Osteocyte (in vitro differentiated cells): ENCODE measurements around the gene SMIM17. TPM values are rescaled to one million over a fixed set of nuclear protein-coding genes. Genes with fewer than 3 reads are reported as not detected.

Experiments
- DNase-seq: peaks from one replicate; pipeline ENCODE4 v3.0.0; 2021; ENCODE audit warnings: mixed read lengths; ENCODE audit not compliant: unreplicated experiment; ENCODE audit errors: extremely low spot score
- H3K27ac Mint-ChIP-seq: one replicate; pipeline ENCODE4 v1.8.0; 2021; ENCODE audit warnings: mild to moderate bottlenecking, mixed read lengths; ENCODE audit not compliant: unreplicated experiment
- H3K27me3 Mint-ChIP-seq: one replicate; pipeline ENCODE4 v1.8.0; 2021; ENCODE audit warnings: mixed read lengths; ENCODE audit not compliant: unreplicated experiment
- H3K36me3 Mint-ChIP-seq: one replicate; pipeline ENCODE4 v1.8.0; 2021; ENCODE audit warnings: mixed read lengths; ENCODE audit not compliant: unreplicated experiment
- H3K4me1 Mint-ChIP-seq: one replicate; pipeline ENCODE4 v1.8.0; 2021; ENCODE audit warnings: mixed read lengths; ENCODE audit not compliant: unreplicated experiment
- H3K4me3 Mint-ChIP-seq: one replicate; pipeline ENCODE4 v1.8.0; 2021; ENCODE audit warnings: mild to moderate bottlenecking, moderate library complexity, mixed read lengths; ENCODE audit not compliant: unreplicated experiment
- H3K9me3 Mint-ChIP-seq: one replicate; pipeline ENCODE4 v1.8.0; 2021; ENCODE audit warnings: mixed read lengths; ENCODE audit not compliant: unreplicated experiment
- total RNA-seq: library from RNA; stranded (reverse); gene quantifications from 2 replicates; pipeline ENCODE4 v1.2.1, GENCODE V29; 2021
- TF ChIP-seq, protein P1 (sequence below): fragments of 200-600 bp; sonication (generic); IDR thresholded peaks from 2 replicates; pipeline ENCODE4 v1.5.0; 2021; ENCODE audit warnings: antibody characterized with exemption, mild to moderate bottlenecking, moderate library complexity

Gene SMIM17
- total RNA-seq, 1 donor from 2014 or later, result 0.32 TPM

DNA sequence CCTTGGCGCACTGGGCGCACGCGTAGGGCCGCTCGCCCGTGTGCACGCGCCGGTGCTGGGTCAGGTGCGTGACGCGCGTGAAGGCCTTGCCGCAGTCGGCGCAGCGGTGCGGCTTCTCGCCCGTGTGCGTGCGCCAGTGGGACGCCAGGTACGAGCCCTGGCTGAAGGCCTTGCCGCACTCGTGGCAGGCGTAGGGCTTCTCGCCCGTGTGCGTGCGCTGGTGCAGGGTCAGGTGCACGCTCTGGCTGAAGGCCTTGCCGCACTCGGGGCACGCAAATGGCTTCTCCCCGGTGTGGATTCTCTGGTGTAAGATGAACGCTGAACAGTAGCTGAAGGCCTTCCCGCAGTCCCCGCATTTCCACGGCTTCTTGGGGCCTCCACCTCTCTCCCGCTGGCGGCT, 21.6 kb downstream of the SMIM17 start:
- peaks cover 5% of the 10 kb centered on the region for H3K9me3 Mint-ChIP-seq
- H3K4me1 Mint-ChIP-seq, result no peaks in the 10 kb centered on the region

DNA sequence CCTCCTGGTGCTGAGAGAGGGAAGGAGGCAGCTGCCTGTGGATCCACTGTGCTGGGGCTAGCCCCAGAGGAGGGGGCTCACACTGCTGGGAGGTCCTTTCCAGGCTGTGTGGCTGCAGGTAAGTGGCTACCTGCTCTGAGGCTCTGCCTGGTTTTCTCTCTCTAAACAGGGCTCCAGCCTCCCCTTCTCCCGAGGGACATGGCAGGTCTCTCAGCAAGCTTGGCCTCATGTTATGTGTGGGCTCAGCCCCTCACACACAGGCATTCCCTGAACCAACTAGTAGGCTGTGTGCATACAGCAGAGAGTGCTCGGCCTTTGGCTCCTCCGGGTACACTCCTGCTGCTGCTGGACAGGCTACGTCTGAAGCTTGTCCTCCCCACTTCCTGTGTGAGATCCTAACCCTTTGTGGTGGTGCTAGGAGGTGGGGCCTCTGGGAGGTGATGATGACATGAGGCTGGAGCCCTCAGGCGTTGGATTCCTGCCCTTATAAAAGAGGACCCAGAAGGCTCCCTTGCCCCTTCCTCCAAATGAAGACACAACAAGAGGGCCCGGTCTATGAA, 24.4 kb downstream of the SMIM17 start:
- no peaks in the 10 kb centered on the region for H3K27me3 Mint-ChIP-seq
- TF ChIP-seq, protein P1, sequence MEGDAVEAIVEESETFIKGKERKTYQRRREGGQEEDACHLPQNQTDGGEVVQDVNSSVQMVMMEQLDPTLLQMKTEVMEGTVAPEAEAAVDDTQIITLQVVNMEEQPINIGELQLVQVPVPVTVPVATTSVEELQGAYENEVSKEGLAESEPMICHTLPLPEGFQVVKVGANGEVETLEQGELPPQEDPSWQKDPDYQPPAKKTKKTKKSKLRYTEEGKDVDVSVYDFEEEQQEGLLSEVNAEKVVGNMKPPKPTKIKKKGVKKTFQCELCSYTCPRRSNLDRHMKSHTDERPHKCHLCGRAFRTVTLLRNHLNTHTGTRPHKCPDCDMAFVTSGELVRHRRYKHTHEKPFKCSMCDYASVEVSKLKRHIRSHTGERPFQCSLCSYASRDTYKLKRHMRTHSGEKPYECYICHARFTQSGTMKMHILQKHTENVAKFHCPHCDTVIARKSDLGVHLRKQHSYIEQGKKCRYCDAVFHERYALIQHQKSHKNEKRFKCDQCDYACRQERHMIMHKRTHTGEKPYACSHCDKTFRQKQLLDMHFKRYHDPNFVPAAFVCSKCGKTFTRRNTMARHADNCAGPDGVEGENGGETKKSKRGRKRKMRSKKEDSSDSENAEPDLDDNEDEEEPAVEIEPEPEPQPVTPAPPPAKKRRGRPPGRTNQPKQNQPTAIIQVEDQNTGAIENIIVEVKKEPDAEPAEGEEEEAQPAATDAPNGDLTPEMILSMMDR, result no peak
- H3K4me3 Mint-ChIP-seq, result no peak overlapping the region
- no peak for DNase-seq
- no peaks in the 10 kb centered on the region for H3K4me1 Mint-ChIP-seq
- H3K9me3 Mint-ChIP-seq, result peaks cover 12% of the 10 kb centered on the region
- no peak overlapping the region for H3K27ac Mint-ChIP-seq
- H3K36me3 Mint-ChIP-seq, result peaks cover 2% of the 10 kb centered on the region

More for the DNA sequence above, 21.6 kb downstream of the SMIM17 start:
- Mint-ChIP-seq H3K36me3 (peaks cover 2% of the 10 kb centered on the region), H3K4me3 (no peak overlapping the region), H3K27me3 (no peaks in the 10 kb centered on the region), H3K27ac (no peak overlapping the region)
- TF ChIP-seq, protein P1, result no peak
- no peak for DNase-seq

DNA sequence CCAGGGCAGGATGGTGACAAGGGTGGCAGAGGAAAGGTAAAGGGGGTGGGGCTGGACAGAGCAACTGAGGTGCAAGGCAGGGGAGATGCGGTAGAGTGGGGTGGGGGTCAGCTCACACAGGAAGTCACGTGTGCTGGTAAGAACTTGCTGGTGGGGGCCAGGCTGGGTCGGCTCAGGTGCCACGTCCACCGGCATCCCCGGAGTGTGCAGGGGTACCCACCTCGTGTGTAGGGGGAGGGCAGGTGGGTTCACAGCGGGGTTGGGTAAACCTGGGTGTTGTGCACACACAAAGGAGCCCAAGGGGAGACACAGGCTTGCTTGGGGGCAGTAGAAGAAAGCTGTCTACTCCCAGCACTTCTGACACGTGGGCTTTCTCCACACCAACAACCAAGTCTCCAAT, 25.7 kb downstream of the SMIM17 start:
- H3K9me3 Mint-ChIP-seq, result peaks cover 12% of the 10 kb centered on the region
- H3K4me1 Mint-ChIP-seq, result no peaks in the 10 kb centered on the region
- H3K4me3 Mint-ChIP-seq, result no peak overlapping the region
- peaks cover 2% of the 10 kb centered on the region for H3K36me3 Mint-ChIP-seq
- no peak overlapping the region for H3K27ac Mint-ChIP-seq
- TF ChIP-seq, protein P1, result no peak
- no peaks in the 10 kb centered on the region for H3K27me3 Mint-ChIP-seq
- no peak for DNase-seq

DNA sequence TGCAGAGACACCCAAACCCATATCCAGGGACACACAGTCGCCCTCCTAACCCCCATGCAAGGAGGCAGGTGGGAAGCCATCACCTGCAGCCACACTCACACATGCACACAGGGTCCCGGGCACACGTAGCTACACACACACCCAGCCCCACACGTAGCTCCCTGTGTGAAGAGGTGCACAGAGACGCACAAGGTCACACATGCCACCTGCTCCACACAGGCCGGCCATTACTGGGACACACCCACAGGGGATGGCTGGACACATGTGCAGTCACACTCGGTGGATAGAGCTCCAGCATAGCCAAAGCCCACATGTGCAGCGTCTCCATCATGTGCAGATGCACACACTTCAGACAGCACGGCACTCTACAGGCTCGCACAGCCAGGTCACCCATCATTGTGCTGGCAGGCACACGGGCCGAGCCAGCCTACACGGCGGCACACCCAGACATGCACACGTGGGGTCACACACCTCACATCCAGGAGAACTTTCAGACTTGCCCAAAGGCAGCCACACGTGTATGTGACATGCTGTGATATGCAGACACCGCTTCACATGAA, 27.5 kb downstream of the SMIM17 start:
- Mint-ChIP-seq H3K4me3 (no peak overlapping the region), H3K27me3 (no peaks in the 10 kb centered on the region), H3K36me3 (no peaks in the 10 kb centered on the region), H3K27ac (no peak overlapping the region), H3K9me3 (peaks cover 17% of the 10 kb centered on the region), H3K4me1 (no peaks in the 10 kb centered on the region)
- TF ChIP-seq, protein P1, result no peak
- DNase-seq, result no peak

DNA sequence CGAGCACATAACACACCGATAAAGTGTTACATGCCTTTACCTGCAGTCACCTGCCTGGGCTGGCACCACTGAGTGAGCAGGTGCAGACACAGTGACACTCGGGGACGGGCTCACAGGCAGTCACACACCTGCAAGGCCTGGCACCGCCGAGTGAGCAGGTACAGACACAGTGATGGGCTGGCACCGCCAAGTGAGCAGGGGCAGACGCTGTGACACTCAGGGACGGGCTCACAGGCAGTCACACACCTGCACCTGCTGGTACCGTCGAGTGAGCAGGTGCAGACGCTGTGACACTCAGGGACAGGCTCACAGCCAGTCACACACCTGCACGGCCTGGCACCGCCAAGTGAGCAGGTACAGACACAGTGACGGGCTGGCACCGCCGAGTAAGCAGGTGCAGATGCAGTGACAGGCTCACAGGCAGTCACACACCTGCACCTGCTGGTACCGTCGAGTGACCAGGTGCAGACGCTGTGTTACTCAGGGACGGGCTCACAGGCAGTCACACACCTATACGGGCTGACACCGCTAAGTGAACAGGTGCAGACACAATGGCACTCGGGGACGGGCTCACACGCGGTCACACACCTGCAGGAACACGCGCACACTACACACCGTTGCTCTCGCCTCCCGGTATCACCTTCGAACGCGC, 28.1 kb downstream of the SMIM17 start:
- TF ChIP-seq, protein P1, result no peak
- H3K27me3 Mint-ChIP-seq, result no peaks in the 10 kb centered on the region
- no peaks in the 10 kb centered on the region for H3K36me3 Mint-ChIP-seq
- DNase-seq, result no peak
- H3K4me1 Mint-ChIP-seq, result no peaks in the 10 kb centered on the region
- H3K9me3 Mint-ChIP-seq, result peaks cover 17% of the 10 kb centered on the region
- H3K4me3 Mint-ChIP-seq, result no peak overlapping the region
- no peak overlapping the region for H3K27ac Mint-ChIP-seq
